MCF 10A (cell line): Measurements from ENCODE around the gene SLIT3. TPM values are rescaled to one million over a fixed set of nuclear protein-coding genes. Genes with fewer than 3 reads are reported as not detected.

Experiments used
- BruUV-seq: library from RNA; stranded (reverse); fragments of 400-500 nt; replicated peaks from 2 replicates; lab custom pipeline; 2021; lab: Mats Ljungman, UMichigan
- CTCF ChIA-PET: fragments of 300-600 bp; sonication (Branson Sonifier 250); formaldehyde crosslinking; extraction: SDS; loops from one replicate; lab custom pipeline; 2021; ENCODE audit warnings: antibody characterized with exemption, inconsistent platforms; lab: Yijun Ruan, JAX
- POLR2A ChIA-PET: fragments of 300-600, 350-650 bp; sonication (Branson Sonifier 250); formaldehyde crosslinking; extraction: SDS; loops from one replicate; lab custom pipeline; 2020; ENCODE audit warnings: antibody characterized with exemption, inconsistent platforms; lab: Yijun Ruan, JAX
- DNase-seq: peaks from one replicate; pipeline ENCODE4 v3.0.0-alpha.2; 2018; ENCODE audit not compliant: unreplicated experiment
- H3K27ac Mint-ChIP-seq: one replicate; pipeline ENCODE4 v1.8.0; 2022; ENCODE audit warnings: mild to moderate bottlenecking, low read depth, mixed read lengths; ENCODE audit not compliant: unreplicated experiment
- H3K27me3 Mint-ChIP-seq: one replicate; pipeline ENCODE4 v1.8.0; 2022; ENCODE audit warnings: mixed read lengths; ENCODE audit not compliant: insufficient read depth, unreplicated experiment
- H3K36me3 Mint-ChIP-seq: one replicate; pipeline ENCODE4 v1.8.0; 2022; ENCODE audit warnings: mild to moderate bottlenecking, moderate library complexity, mixed read lengths; ENCODE audit not compliant: insufficient read depth, unreplicated experiment
- H3K4me1 Mint-ChIP-seq: one replicate; pipeline ENCODE4 v1.8.0; 2022; ENCODE audit warnings: mixed read lengths; ENCODE audit not compliant: insufficient read depth, unreplicated experiment
- H3K4me3 Mint-ChIP-seq: one replicate; pipeline ENCODE4 v1.8.0; 2022; ENCODE audit warnings: mild to moderate bottlenecking, moderate library complexity, mixed read lengths; ENCODE audit not compliant: unreplicated experiment
- H3K9me3 Mint-ChIP-seq: one replicate; pipeline ENCODE4 v1.8.0; 2022; ENCODE audit warnings: mixed read lengths; ENCODE audit not compliant: unreplicated experiment
- intact Hi-C: fragments of 100-400 bp; cut with micrococcal nuclease; formaldehyde crosslinking; loops from 2 replicates; pipeline ENCODE4 v1.14.1; 2022
- total RNA-seq: library from RNA; stranded (reverse); gene quantifications from 2 replicates; pipeline ENCODE4 v1.2.3, GENCODE V29; 2022
- TF ChIP-seq, protein P1 (sequence below): fragments of 200-600 bp; IDR thresholded peaks from one replicate; pipeline ENCODE4 v1.8.0; 2022; ENCODE audit warnings: antibody characterized with exemption, mild to moderate bottlenecking; ENCODE audit not compliant: unreplicated experiment

SLIT3 gene
- total RNA-seq, 1 experiment from 2014 or later, result 0.89 TPM

DNA sequence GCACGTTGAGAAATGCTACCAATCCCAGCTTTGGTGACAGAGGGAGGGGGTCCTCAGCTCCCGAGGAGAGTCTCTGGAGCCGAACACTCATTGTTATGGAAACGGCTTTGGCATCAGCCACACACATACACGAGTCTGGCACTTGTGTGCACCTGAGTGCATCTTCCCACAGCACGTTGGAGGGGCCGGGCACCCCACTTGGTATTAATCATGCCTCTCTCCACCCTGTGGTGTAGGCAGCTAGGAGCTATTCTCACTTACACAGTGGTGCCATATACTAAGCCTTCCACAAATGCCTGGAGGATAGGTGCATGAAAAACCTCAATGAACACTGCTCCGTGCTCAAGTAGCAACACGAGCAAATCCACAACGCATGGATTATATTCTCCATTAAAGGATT is 587.9 kb downstream of the SLIT3 start:
- intact Hi-C loops, result loop anchor here (2.0 kb wide), 1 partner anchor 266 kb away; no protein-coding TSS in a partner anchor
- BruUV-seq, result no TSS peak
- H3K27ac Mint-ChIP-seq, result peak overlapping the region; percentile 70
- no peak for DNase-seq
- no peaks in the 10 kb centered on the region for H3K9me3 Mint-ChIP-seq
- ChIA-PET CTCF (interaction anchor here (0.5 to 3.4 kb wide), 7 partner anchors 8 to 870 kb away, joined by 3 to 14 read pairs (median 4); no protein-coding TSS in a partner anchor), POLR2A (interaction anchor here (0.7 kb wide), 1 partner anchor 885 kb away, joined by 3 read pairs; no protein-coding TSS in a partner anchor)
- no peaks in the 10 kb centered on the region for H3K36me3 Mint-ChIP-seq
- TF ChIP-seq, protein P1, sequence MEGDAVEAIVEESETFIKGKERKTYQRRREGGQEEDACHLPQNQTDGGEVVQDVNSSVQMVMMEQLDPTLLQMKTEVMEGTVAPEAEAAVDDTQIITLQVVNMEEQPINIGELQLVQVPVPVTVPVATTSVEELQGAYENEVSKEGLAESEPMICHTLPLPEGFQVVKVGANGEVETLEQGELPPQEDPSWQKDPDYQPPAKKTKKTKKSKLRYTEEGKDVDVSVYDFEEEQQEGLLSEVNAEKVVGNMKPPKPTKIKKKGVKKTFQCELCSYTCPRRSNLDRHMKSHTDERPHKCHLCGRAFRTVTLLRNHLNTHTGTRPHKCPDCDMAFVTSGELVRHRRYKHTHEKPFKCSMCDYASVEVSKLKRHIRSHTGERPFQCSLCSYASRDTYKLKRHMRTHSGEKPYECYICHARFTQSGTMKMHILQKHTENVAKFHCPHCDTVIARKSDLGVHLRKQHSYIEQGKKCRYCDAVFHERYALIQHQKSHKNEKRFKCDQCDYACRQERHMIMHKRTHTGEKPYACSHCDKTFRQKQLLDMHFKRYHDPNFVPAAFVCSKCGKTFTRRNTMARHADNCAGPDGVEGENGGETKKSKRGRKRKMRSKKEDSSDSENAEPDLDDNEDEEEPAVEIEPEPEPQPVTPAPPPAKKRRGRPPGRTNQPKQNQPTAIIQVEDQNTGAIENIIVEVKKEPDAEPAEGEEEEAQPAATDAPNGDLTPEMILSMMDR, result no peak
- no peaks in the 10 kb centered on the region for H3K27me3 Mint-ChIP-seq
- no peak overlapping the region for H3K4me3 Mint-ChIP-seq
- peaks cover 17% of the 10 kb centered on the region for H3K4me1 Mint-ChIP-seq

DNA sequence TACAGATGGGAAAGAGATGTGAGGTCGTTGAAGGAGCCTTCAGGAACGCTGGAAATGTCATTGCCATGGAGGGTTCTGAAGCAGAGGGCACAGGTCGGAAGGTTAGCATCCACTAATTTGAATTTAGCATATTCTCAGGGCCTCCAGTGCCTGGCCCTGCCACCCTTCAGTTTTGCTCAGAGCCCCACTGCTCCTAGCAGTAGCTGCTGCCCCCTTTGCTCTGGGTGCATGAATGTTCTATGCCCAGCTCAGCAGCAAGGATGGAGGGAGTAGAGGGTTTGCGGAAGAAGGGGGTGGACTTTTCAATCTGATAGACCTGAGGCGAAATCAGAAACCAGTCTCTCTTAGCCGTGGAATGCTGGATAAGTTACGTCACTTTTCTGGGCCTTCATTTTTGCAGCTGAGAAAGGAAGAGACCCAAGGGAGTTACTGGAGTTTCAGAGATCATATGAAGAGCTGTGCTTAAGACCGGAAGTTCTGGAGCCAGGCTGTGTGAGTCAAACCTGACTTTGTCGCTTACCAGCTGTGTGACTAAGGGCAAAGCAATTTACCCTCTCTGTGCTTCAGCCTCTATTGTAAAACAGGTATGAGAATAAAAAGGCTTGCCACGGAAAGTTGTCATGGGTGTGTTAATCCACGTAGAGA is 588.5 kb downstream of the SLIT3 start:
- CTCF ChIA-PET, result interaction anchor here (0.9 to 3.4 kb wide), 4 partner anchors 9 to 869 kb away, joined by 3 to 14 read pairs (median 4); no protein-coding TSS in a partner anchor
- Mint-ChIP-seq H3K4me3 (no peak overlapping the region), H3K27me3 (no peaks in the 10 kb centered on the region)

DNA sequence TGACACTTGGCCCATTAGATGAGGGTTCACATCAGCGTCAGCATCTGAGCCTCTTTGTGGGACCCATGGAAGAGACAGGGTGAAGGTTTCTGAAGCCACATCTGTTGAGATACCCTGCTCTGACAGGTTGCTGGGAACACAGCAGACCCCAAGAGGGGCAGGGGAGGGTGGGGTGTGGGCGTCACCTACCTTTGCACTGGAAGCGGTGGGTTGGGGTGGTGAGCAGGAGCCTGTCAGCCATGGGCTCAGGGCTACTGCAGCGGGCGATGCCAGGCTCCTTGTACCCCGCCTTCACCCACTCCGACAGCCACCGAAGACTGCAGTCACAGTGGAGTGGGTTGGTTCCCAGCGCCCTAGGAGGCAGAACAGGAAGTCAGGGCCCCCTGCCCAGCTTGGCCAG is 590.2 kb downstream of the SLIT3 start:
- CTCF ChIA-PET, result interaction anchor here (0.6 kb wide), 1 partner anchor 1288 kb away, joined by 5 read pairs; no protein-coding TSS in a partner anchor
- Mint-ChIP-seq H3K27ac (no peak overlapping the region), H3K4me3 (no peak overlapping the region), H3K27me3 (no peaks in the 10 kb centered on the region), H3K4me1 (peaks cover 17% of the 10 kb centered on the region), H3K36me3 (no peaks in the 10 kb centered on the region), H3K9me3 (no peaks in the 10 kb centered on the region)
- POLR2A ChIA-PET, result no interaction called here
- BruUV-seq, result no TSS peak
- DNase-seq, result no peak
- intact Hi-C loops, result no loop called here
- TF ChIP-seq, protein P1, result no peak

More for the DNA sequence above, 588.5 kb downstream of the SLIT3 start:
- peak; percentile 87 for DNase-seq
- intact Hi-C loops, result loop anchor here (2.0 kb wide), 1 partner anchor 266 kb away; no protein-coding TSS in a partner anchor
- H3K9me3 Mint-ChIP-seq, result no peaks in the 10 kb centered on the region
- no peaks in the 10 kb centered on the region for H3K36me3 Mint-ChIP-seq
- TF ChIP-seq, protein P1, result no peak
- no TSS peak for BruUV-seq
- H3K27ac Mint-ChIP-seq, result peak overlapping the region; percentile 70
- peaks cover 17% of the 10 kb centered on the region for H3K4me1 Mint-ChIP-seq
- POLR2A ChIA-PET, result interaction anchor here (0.7 kb wide), 2 partner anchors 852 to 885 kb away, joined by 3 to 4 read pairs; no protein-coding TSS in a partner anchor
